CD4-positive, alpha-beta T cell treated with Interleukin-21 for 1 hour (primary cell): ENCODE measurements around the gene CLCA4.
"Not testable (repeated sequence)": the region's sequence is repeated elsewhere in the genome, so short reads cannot be mapped to it uniquely, and the experiment has no call there.

Source experiments
- DNase-seq: peaks from one replicate; pipeline ENCODE4 v3.0.0-alpha.2; 2020

Gene CLCA4

GRCh38 chr1:86530211-86530845 is 16.6 kb upstream of the CLCA4 start:
- no peak for DNase-seq

GRCh38 chr1:86537928-86538695 is 8.8 kb upstream of the CLCA4 start:
- no peak for DNase-seq

- no peak for DNase-seq
These were observed 8.1 kb upstream of the CLCA4 start for GRCh38 chr1:86538775-86539174.

GRCh38 chr1:86541859-86542258 is 5.0 kb upstream of the CLCA4 start:
- DNase-seq, result no peak

- DNase-seq, result no peak
These were observed 4.2 kb upstream of the CLCA4 start for GRCh38 chr1:86542631-86543030.

GRCh38 chr1:86548839-86549238 is 2.0 kb downstream of the CLCA4 start:
- DNase-seq, result no peak

GRCh38 chr1:86551305-86551704 is 4.4 kb downstream of the CLCA4 start:
- no peak for DNase-seq

GRCh38 chr1:86552376-86552775 is 5.5 kb downstream of the CLCA4 start:
- DNase-seq, result no peak

- no peak for DNase-seq
These were observed 10.9 kb downstream of the CLCA4 start for GRCh38 chr1:86557739-86558138.

- DNase-seq, result no peak
These were observed 17.0 kb downstream of the CLCA4 start for GRCh38 chr1:86563849-86564248.

GRCh38 chr1:86567341-86567740 is 20.5 kb downstream of the CLCA4 start:
- DNase-seq, result no peak

GRCh38 chr1:86567878-86568277 is 21.0 kb downstream of the CLCA4 start:
- DNase-seq, result no peak

- DNase-seq, result no peak
These were observed 27.0 kb downstream of the CLCA4 start for GRCh38 chr1:86573763-86574484.

- DNase-seq, result no peak
These were observed 34.4 kb downstream of the CLCA4 start for GRCh38 chr1:86581231-86581630.

- DNase-seq, result no peak
These were observed 35.3 kb downstream of the CLCA4 start for GRCh38 chr1:86582161-86582560.

GRCh38 chr1:86583032-86583431 is 36.2 kb downstream of the CLCA4 start:
- DNase-seq, result no peak

- DNase-seq, result no peak
These were observed 36.7 kb downstream of the CLCA4 start for GRCh38 chr1:86583593-86583992.

GRCh38 chr1:86594284-86594770 is 47.4 kb downstream of the CLCA4 start:
- no peak for DNase-seq

- no peak for DNase-seq
These were observed 49.3 kb downstream of the CLCA4 start for GRCh38 chr1:86596224-86596623.

GRCh38 chr1:86596741-86597290 is 49.9 kb downstream of the CLCA4 start:
- no peak for DNase-seq

- not testable (repeated sequence) for DNase-seq
These were observed 59.2 kb downstream of the CLCA4 start for GRCh38 chr1:86606080-86606479.

- no peak for DNase-seq
These were observed 69.6 kb downstream of the CLCA4 start for GRCh38 chr1:86616433-86616832.

- DNase-seq, result peak; percentile 31
These were observed 70.0 kb downstream of the CLCA4 start for GRCh38 chr1:86616871-86617270.

GRCh38 chr1:86618358-86618757 is 71.5 kb downstream of the CLCA4 start:
- no peak for DNase-seq
